ENCODE measurements around the gene SVOPL. TPM values are rescaled to one million over a fixed set of nuclear protein-coding genes. Genes with fewer than 3 reads are reported as not detected.

The SVOPL gene
- polyA plus RNA-seq, 3 donors, result not detected

DNA sequence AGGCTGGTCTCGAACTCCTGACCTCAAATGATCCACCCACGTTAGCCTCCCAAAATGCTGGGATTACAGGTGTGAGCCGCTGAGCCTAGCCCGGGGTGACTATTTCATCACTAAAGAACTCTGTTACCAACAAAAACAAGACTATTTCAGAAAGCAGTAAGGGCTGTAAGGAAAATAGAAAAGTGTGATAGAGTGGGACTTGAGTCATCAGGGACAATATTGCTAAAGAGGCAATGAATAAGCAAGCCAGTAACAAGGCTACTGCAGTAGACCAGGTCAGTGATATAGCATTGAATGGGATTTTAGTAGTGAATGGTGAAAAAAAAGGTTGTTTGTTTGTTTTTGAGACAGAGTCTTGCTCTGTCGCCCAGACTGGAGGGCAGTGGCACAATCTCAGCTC, 51.7 kb downstream of the SVOPL start:
- H3K36me3 ChIP-seq (replicated peaks in 1 of 2; ENCODE audit: control insufficient read depth in 1 of 2, insufficient read depth in 2 of 2, low read length in 2 of 2), result no peaks in the 10 kb centered on the region
- no peaks in the 10 kb centered on the region for H3K36me3 Mint-ChIP-seq
- peaks cover 0 to 3% (median 0%) of the 10 kb centered on the region in 3 donors for H3K27me3 Mint-ChIP-seq (ENCODE audit: low read depth in 3 of 3)
- TF ChIP-seq, protein P1, sequence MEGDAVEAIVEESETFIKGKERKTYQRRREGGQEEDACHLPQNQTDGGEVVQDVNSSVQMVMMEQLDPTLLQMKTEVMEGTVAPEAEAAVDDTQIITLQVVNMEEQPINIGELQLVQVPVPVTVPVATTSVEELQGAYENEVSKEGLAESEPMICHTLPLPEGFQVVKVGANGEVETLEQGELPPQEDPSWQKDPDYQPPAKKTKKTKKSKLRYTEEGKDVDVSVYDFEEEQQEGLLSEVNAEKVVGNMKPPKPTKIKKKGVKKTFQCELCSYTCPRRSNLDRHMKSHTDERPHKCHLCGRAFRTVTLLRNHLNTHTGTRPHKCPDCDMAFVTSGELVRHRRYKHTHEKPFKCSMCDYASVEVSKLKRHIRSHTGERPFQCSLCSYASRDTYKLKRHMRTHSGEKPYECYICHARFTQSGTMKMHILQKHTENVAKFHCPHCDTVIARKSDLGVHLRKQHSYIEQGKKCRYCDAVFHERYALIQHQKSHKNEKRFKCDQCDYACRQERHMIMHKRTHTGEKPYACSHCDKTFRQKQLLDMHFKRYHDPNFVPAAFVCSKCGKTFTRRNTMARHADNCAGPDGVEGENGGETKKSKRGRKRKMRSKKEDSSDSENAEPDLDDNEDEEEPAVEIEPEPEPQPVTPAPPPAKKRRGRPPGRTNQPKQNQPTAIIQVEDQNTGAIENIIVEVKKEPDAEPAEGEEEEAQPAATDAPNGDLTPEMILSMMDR (IDR thresholded peaks at IDR 0.05), result no peak
- intact Hi-C loops (cut with micrococcal nuclease), result no loop called here
- H3K79me2 ChIP-seq (ENCODE audit: insufficient read depth, low read length), result no peaks in the 10 kb centered on the region
- no peak for DNase-seq
- no peaks in the 10 kb centered on the region for H3K4me1 Mint-ChIP-seq
- peaks cover 0 to 8% of the 10 kb centered on the region in 2 donors for H3K9me3 ChIP-seq (replicated peaks in 1 of 2; ENCODE audit: control insufficient read depth in 1 of 2, insufficient read depth in 1 of 2, low read length in 2 of 2)
- H3K9ac ChIP-seq (ENCODE audit: insufficient read depth, low read length, poor library complexity, severe bottlenecking), result no peak overlapping the region
- H4K20me1 ChIP-seq (ENCODE audit: insufficient read depth, low read length), result no peaks in the 10 kb centered on the region
- WGBS (ENCODE audit: insufficient coverage), result no CpG with 5 or more reads among the region's 5 CpGs
- no peak overlapping the region for H3K27ac ChIP-seq (ENCODE audit: low read depth in 1 of 2, low read length in 2 of 2)
- no peak overlapping the region for H2AFZ ChIP-seq (ENCODE audit: insufficient read depth, low read depth, low read length, poor library complexity, severe bottlenecking)
- no peak overlapping the region for H3K27ac Mint-ChIP-seq
- H3K4me1 ChIP-seq (ENCODE audit: control insufficient read depth in 1 of 2, insufficient read depth in 2 of 2, low read length in 2 of 2), result no peaks in the 10 kb centered on the region
- H3K9me3 Mint-ChIP-seq, result peaks cover 0 to 42% (median 8%) of the 10 kb centered on the region in 7 donors
- H3K4me3 ChIP-seq (replicated peaks in 1 of 3; ENCODE audit: low read depth in 2 of 3, low read length in 3 of 3), result no peak overlapping the region
- H3K27me3 ChIP-seq (ENCODE audit: control insufficient read depth in 2 of 2, insufficient read depth in 2 of 2, low read length in 2 of 2), result no peaks in the 10 kb centered on the region
- no peak overlapping the region for H3K4me3 Mint-ChIP-seq
- H3K4me2 ChIP-seq (replicated peaks; ENCODE audit: extremely low read depth, low read length, poor library complexity, severe bottlenecking), result no peak overlapping the region

DNA sequence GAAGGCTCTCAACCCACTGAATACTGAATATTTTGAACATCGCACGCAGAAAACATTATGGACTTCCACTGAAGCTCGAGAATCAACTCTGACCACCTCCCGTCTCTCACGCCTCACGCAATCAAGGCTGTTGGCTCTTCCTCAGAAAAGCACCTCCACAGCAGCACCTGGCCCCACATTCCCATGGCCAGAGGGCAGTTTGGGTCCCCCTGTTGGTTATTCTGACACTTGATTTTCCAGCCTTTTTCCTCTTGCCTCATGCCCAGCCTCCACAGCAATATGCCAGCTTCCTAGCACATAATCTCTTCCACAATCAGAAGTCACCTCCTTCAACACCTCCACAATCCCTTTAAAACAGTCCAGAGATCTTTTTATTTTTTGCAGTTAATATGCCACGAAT, 55.9 kb downstream of the SVOPL start:
- H3K4me3 Mint-ChIP-seq, result no peak overlapping the region
- no peak for DNase-seq
- peaks cover 0 to 28% (median 4%) of the 10 kb centered on the region in 7 donors for H3K9me3 Mint-ChIP-seq
- H3K4me3 ChIP-seq (replicated peaks in 1 of 3; ENCODE audit: low read depth in 2 of 3, low read length in 3 of 3), result no peak overlapping the region
- H4K20me1 ChIP-seq (ENCODE audit: insufficient read depth, low read length), result no peaks in the 10 kb centered on the region
- H3K4me1 Mint-ChIP-seq, result no peaks in the 10 kb centered on the region
- 99% methylated on average over 7 of the region's 7 CpGs for WGBS (ENCODE audit: insufficient coverage)
- no peak overlapping the region for H3K27ac Mint-ChIP-seq
- TF ChIP-seq, protein P1 (IDR thresholded peaks at IDR 0.05), result no peak
- H2AFZ ChIP-seq (ENCODE audit: insufficient read depth, low read depth, low read length, poor library complexity, severe bottlenecking), result no peak overlapping the region
- no peaks in the 10 kb centered on the region for H3K36me3 ChIP-seq (replicated peaks in 1 of 2; ENCODE audit: control insufficient read depth in 1 of 2, insufficient read depth in 2 of 2, low read length in 2 of 2)
- no peaks in the 10 kb centered on the region for H3K27me3 ChIP-seq (ENCODE audit: control insufficient read depth in 2 of 2, insufficient read depth in 2 of 2, low read length in 2 of 2)
- no peaks in the 10 kb centered on the region for H3K79me2 ChIP-seq (ENCODE audit: insufficient read depth, low read length)
- H3K4me1 ChIP-seq (ENCODE audit: control insufficient read depth in 1 of 2, insufficient read depth in 2 of 2, low read length in 2 of 2), result no peaks in the 10 kb centered on the region
- no peak overlapping the region for H3K9ac ChIP-seq (ENCODE audit: insufficient read depth, low read length, poor library complexity, severe bottlenecking)
- no peaks in the 10 kb centered on the region for H3K36me3 Mint-ChIP-seq
- no peak overlapping the region for H3K4me2 ChIP-seq (replicated peaks; ENCODE audit: extremely low read depth, low read length, poor library complexity, severe bottlenecking)
- peaks cover 0 to 2% (median 0%) of the 10 kb centered on the region in 3 donors for H3K27me3 Mint-ChIP-seq (ENCODE audit: low read depth in 3 of 3)
- intact Hi-C loops (cut with micrococcal nuclease), result no loop called here
- H3K27ac ChIP-seq (ENCODE audit: low read depth in 1 of 2, low read length in 2 of 2), result no peak overlapping the region
- H3K9me3 ChIP-seq (replicated peaks in 1 of 2; ENCODE audit: control insufficient read depth in 1 of 2, insufficient read depth in 1 of 2, low read length in 2 of 2), result no peaks in the 10 kb centered on the region

Data from CD14-positive monocyte (primary cell).